ENCODE data around the gene TEKT5.
"Not testable (repeated sequence)": the region's sequence is repeated elsewhere in the genome, so short reads cannot be mapped to it uniquely, and the experiment has no call there.

TEKT5 gene

GRCh38 chr16:10629592-10629963 is 65.2 kb downstream of the TEKT5 start:
- no peak for DNase-seq

GRCh38 chr16:10625595-10626357 is 69.0 kb downstream of the TEKT5 start:
- no peak for DNase-seq

- DNase-seq = no peak
Measured at GRCh38 chr16:10624527-10624926, 70.2 kb downstream of the TEKT5 start.

GRCh38 chr16:10623059-10623458 is 71.7 kb downstream of the TEKT5 start:
- no peak for DNase-seq

GRCh38 chr16:10622036-10622921 is 72.5 kb downstream of the TEKT5 start:
- DNase-seq = peak; percentile 91

GRCh38 chr16:10621216-10621949 is 73.3 kb downstream of the TEKT5 start:
- not testable (repeated sequence) for DNase-seq

GRCh38 chr16:10620120-10620519 is 74.6 kb downstream of the TEKT5 start:
- DNase-seq = no peak

GRCh38 chr16:10619271-10619849 is 75.4 kb downstream of the TEKT5 start:
- DNase-seq = no peak

- no peak for DNase-seq
Measured at GRCh38 chr16:10618710-10619209, 76.0 kb downstream of the TEKT5 start.

- no peak for DNase-seq
Measured at GRCh38 chr16:10617662-10618420, 76.9 kb downstream of the TEKT5 start.

- DNase-seq = no peak
Measured at GRCh38 chr16:10616756-10617640, 77.7 kb downstream of the TEKT5 start.

GRCh38 chr16:10616419-10616755 is 78.3 kb downstream of the TEKT5 start:
- no peak for DNase-seq

- no peak for DNase-seq
Measured at GRCh38 chr16:10614685-10615084, 80.0 kb downstream of the TEKT5 start.

GRCh38 chr16:10613785-10614485 is 80.8 kb downstream of the TEKT5 start:
- no peak for DNase-seq

GRCh38 chr16:10612649-10613179 is 82.0 kb downstream of the TEKT5 start:
- DNase-seq = peak; percentile 33

- peak; percentile 97 for DNase-seq
Measured at GRCh38 chr16:10611825-10612342, 82.8 kb downstream of the TEKT5 start.

GRCh38 chr16:10610499-10611184 is 84.1 kb downstream of the TEKT5 start:
- no peak for DNase-seq

- no peak for DNase-seq
Measured at GRCh38 chr16:10609402-10609774, 85.3 kb downstream of the TEKT5 start.

- DNase-seq = no peak
Measured at GRCh38 chr16:10608687-10609401, 85.9 kb downstream of the TEKT5 start.
